HUES6 (cell line): ENCODE results near the gene SETMAR.

Source experiments
- H3K27ac ChIP-seq: 2 replicates; pipeline ENCODE4 v1.7.0; 2013; ENCODE audit warnings: low read depth, mild to moderate bottlenecking, low read length, inconsistent platforms
- H3K27me3 ChIP-seq: 2 replicates; pipeline ENCODE4 v1.6.1; 2013; ENCODE audit warnings: low read length; ENCODE audit not compliant: control insufficient read depth, insufficient read depth
- H3K36me3 ChIP-seq: 2 replicates; pipeline ENCODE4 v1.6.1; 2013; ENCODE audit warnings: low read length; ENCODE audit not compliant: control insufficient read depth, insufficient read depth
- H3K4me1 ChIP-seq: 2 replicates; pipeline ENCODE4 v1.6.1; 2013; ENCODE audit warnings: low read length; ENCODE audit not compliant: control insufficient read depth, insufficient read depth
- H3K4me3 ChIP-seq: 2 replicates; pipeline ENCODE4 v1.5.1; 2013; ENCODE audit warnings: low read depth, low read length
- H3K9ac ChIP-seq: one replicate; pipeline ENCODE4 v1.6.1; 2013; ENCODE audit warnings: mild to moderate bottlenecking, low read length
- H3K9me3 ChIP-seq: 2 replicates; pipeline ENCODE4 v1.6.1; 2013; ENCODE audit warnings: low read depth, low read length; ENCODE audit not compliant: control insufficient read depth, insufficient read depth

Gene SETMAR

DNA sequence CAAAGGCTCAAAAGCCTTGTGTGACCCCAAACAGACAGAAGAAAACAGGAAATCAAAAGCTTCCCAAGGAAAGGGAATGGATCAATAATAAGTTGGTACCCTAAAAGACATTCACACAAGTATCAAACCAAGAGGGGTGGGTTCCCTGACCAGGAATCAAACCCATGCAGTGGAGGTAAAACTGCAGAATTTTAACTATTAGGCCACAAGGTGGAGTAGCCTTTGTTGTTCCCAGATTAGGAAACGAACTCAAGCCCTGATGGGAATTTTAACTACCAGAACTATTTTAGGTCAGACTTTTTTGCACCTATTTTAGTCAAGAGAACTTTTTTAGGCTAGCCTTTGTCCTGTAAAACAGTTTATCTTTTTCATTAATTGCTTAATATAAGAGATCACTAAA is 31.4 kb downstream of the SETMAR start:
- Histone ChIP-seq H3K27ac (no peak overlapping the region), H3K27me3 (no peaks in the 10 kb centered on the region), H3K4me1 (peaks cover 15% of the 10 kb centered on the region), H3K9me3 (peaks cover 7% of the 10 kb centered on the region), H3K36me3 (no peaks in the 10 kb centered on the region), H3K4me3 (no peak overlapping the region), H3K9ac (no peak overlapping the region)

DNA sequence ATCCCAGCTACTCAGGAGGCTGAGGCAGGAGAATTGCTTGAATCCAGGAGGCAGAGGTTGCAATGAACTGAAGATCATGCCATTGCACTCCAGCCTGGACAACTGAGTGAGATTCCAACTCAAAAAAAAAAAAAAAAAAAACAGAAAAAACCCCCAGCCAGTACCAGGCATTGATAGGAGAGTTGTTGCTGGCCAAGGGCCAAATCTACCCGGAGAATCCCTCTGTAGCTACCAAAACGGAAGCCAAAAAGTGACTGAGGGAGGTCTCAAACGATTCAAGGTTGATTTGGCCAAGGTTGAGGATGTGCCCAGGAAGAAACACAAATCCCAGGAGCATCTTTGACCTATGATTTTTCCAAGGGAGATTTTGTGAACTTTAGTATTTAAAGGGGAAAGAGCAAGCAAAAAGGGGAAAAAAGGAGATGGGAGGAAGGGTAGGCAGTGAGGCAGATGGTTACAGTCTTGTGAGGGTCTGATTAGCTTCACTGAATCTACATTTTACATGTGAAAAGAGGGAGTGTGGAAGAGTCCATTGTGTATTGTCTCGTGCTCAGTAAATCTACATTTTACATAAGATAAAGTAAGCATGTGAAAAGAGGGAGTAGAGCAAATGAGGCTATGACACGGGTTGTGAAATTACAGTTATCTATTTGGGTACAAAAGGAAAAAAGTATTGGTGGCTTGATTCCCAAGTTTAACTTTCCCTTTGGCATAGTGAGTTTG is 32.8 kb downstream of the SETMAR start:
- no peak overlapping the region for H3K27ac ChIP-seq
- peaks cover 15% of the 10 kb centered on the region for H3K4me1 ChIP-seq
- no peaks in the 10 kb centered on the region for H3K9me3 ChIP-seq
- no peak overlapping the region for H3K9ac ChIP-seq
- H3K36me3 ChIP-seq = no peaks in the 10 kb centered on the region
- H3K4me3 ChIP-seq = no peak overlapping the region
- no peaks in the 10 kb centered on the region for H3K27me3 ChIP-seq

DNA sequence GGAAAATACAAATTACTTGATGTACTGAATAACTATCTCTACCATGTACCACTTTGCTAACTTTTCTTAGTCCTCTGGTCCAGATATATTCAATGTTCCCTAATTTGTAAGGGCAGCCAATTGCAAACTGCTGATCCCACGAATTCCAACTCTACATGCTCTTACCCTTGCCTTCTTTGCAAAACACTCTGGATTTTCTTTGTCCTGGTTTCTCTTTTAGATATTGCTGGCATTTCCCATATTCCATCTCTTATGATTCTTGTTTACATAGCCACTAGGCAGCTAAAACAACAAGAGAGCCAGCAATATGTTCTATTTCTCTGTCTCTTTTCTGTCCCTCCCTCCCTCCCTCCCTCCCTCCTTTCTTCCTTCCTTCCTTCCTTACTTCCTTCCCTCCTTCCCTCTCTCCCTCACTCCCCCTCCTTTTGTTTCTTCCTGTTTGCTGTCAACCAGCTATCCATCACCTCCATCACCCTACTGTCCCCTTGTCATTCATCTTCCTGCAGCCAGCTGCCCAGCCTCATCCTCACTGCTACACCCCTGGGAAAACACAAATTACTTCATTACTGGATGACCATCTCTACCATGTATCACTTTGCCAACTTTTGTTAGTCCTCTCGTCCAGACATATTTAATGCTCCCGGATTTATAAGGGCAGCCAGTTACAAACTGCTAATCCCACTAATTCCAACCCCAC is 33.8 kb downstream of the SETMAR start:
- Histone ChIP-seq H3K9ac (no peak overlapping the region), H3K36me3 (no peaks in the 10 kb centered on the region), H3K27me3 (no peaks in the 10 kb centered on the region), H3K4me1 (peaks cover 15% of the 10 kb centered on the region), H3K27ac (no peak overlapping the region), H3K4me3 (no peak overlapping the region), H3K9me3 (no peaks in the 10 kb centered on the region)

DNA sequence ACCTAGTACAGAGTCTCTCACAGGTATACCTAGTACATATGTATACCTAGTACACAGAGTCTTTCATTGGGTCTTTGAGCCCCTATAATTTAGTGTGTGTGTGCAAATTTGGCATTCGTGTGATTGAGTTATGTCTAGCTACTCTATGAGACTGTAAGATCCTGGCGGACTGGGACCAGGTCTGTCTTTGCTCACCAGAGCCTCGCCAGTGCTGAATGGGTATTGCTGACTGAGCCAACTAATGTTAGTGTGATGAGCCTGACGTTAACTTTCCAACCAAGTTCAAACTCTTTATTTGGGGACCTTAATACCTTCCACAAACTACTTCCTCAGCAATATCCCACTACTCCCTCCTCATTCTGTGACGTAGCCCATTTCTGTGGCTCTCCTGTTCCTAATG is 35.6 kb downstream of the SETMAR start:
- Histone ChIP-seq H3K4me3 (no peak overlapping the region), H3K9ac (no peak overlapping the region), H3K27ac (no peak overlapping the region), H3K36me3 (no peaks in the 10 kb centered on the region), H3K9me3 (no peaks in the 10 kb centered on the region), H3K4me1 (peaks cover 4% of the 10 kb centered on the region; the same call in 1 of the 2 replicates), H3K27me3 (no peaks in the 10 kb centered on the region)

DNA sequence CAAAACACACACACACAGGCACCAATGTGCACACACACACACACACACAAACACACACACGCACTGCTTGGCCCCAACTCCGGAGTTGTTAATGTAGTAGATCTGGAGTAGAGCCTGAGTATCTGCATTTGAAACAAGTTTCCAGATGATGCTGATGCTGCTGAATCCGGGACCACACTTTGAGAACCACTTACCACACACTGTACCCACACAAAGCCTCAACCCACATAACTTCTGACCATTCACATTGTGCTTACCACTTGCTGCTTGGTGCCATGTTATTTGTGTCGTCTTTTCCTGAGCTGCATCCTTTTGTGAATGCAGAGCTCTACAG is 36.9 kb downstream of the SETMAR start:
- H3K27me3 ChIP-seq = no peaks in the 10 kb centered on the region
- no peak overlapping the region for H3K9ac ChIP-seq
- H3K9me3 ChIP-seq = no peaks in the 10 kb centered on the region
- H3K4me3 ChIP-seq = no peak overlapping the region
- H3K4me1 ChIP-seq = peaks cover 4% of the 10 kb centered on the region; the same call in 1 of the 2 replicates
- no peaks in the 10 kb centered on the region for H3K36me3 ChIP-seq
- H3K27ac ChIP-seq = no peak overlapping the region

DNA sequence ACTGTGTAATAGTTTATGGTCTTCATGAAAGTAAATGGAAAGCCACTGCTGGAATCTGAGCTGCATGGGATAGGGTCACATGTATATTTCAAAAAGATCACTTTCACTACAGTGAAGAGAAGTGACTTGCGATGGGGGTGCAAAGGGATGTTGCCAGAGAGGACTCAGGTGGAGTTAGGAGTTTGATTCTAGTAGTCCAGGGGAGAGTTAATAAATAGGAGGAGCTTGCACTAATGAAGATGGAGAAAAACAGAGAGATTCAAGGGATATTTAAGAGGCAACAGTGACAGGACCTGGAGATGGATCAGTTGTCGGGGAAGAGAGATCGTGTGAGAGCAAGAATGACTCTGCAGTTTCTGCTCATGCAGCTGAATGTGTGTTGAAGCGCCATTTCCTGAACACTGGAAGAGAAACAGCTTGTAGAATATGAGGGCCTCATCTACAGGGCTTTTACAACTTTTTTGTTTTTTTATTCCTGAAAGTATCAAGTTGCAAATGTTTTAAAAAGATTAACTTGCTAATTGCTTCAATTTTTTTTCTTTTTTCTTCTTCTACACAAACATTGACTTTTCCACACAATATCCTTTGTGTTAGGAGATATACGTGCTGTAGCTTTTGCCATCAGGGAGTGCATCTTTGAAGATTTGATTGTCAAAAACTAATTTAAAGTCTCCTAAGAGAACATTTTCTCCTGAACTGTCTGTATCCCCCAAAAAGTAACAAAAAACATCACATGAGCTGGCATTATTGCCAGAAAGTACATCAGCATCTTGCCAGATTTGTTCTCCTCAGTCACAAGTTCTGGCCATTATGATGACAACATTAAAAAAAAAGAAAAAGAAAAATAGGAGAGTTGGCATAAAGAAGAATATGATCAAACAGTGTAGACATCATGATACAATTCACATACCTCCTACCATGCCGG is 37.5 kb downstream of the SETMAR start:
- Histone ChIP-seq H3K9ac (no peak overlapping the region), H3K27me3 (no peaks in the 10 kb centered on the region), H3K27ac (no peak overlapping the region), H3K4me3 (no peak overlapping the region), H3K9me3 (no peaks in the 10 kb centered on the region), H3K36me3 (no peaks in the 10 kb centered on the region), H3K4me1 (peaks cover 4% of the 10 kb centered on the region; the same call in 1 of the 2 replicates)

DNA sequence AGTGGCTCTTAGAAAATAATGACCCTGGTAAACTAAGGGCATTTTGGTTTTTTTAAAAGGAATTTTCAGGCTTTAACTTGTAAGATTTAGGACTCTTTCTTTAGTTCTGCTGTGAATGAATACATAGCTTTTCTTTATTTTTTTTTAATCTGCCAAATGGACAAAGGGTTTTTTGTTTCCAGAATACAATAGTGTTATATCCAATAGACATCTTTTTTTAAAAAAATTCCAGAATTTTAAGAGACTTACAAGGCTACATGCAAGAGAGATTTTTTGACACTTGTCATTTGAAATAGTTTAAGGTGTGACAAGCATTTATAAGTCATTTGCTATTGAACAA is 38.1 kb downstream of the SETMAR start:
- no peaks in the 10 kb centered on the region for H3K36me3 ChIP-seq
- no peaks in the 10 kb centered on the region for H3K27me3 ChIP-seq
- peaks cover under 1% of the 10 kb centered on the region; the same call in 1 of the 2 replicates for H3K4me1 ChIP-seq
- no peak overlapping the region for H3K9ac ChIP-seq
- H3K4me3 ChIP-seq = no peak overlapping the region
- H3K9me3 ChIP-seq = no peaks in the 10 kb centered on the region
- no peak overlapping the region for H3K27ac ChIP-seq

DNA sequence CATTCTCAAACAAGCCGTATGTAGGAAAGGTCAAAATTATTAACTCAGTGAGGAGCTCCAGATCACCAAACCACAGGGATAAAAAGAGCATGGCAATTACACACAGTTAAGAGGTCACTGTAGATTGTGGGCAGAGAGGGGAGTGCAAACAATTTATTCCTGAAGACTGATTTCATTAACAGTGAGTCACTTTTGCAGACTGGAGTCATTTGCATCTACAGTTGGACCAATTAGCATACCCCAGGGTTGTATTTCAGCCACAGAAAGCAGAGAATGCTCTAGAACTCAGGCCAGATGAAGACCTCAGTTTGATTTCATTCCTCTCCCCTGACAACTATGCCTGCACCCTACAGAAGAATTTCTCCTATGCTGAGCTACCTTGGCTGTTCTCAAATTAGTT is 40.1 kb downstream of the SETMAR start:
- Histone ChIP-seq H3K9me3 (no peaks in the 10 kb centered on the region), H3K27me3 (no peaks in the 10 kb centered on the region), H3K4me1 (no peaks in the 10 kb centered on the region), H3K36me3 (no peaks in the 10 kb centered on the region), H3K4me3 (no peak overlapping the region), H3K27ac (no peak overlapping the region), H3K9ac (no peak overlapping the region)

DNA sequence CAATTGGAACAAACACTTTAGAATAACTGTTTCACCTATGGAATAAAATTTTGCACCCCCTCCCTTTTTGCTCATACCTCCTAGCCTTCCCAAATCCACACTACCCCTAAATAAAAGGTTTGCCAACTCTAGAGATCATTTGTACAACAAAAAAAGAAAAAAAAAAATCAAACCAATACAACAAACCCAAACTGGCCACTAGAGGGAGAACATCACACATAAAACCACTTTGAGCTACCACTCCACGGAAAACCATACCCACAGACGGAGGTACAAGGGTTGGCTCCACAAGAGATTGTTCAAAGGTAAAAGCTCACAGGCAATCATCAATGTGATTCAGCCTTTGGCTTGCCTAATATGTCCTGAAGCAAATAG is 47.6 kb downstream of the SETMAR start:
- no peak overlapping the region for H3K9ac ChIP-seq

DNA sequence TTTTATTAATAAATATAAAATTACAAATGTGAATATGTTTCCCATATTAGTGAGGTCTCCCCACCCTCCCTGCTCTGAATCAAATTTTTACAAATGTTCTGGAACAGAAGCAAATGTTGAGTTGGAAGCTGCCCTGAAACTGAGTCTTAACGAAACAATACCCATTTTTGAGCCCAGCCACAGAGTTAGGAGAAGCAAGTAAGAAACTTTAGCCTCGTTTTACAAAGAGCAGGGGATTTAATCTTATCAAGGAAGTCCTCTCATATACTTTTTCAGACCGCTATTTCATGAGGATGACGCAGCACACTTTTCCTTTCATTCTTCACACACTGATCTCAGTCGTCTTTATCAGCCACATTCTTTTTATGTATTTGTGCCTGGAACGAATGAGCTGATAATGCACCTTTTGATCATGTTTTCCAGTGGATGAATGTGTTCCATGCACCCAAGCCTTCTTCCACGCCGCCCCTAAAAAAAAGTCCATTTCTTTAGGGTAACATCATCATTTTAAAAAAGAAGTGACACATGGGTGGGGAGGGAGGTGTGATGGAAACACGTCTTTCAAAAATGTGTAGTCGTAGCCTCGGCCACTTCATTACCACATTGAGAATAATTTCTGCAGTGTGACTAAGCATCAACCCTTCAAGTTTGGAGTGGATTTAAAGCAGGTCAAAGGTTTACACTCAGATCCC is 48.1 kb downstream of the SETMAR start:
- Histone ChIP-seq H3K4me3 (no peak overlapping the region), H3K9ac (no peak overlapping the region), H3K27ac (no peak overlapping the region), H3K27me3 (no peaks in the 10 kb centered on the region), H3K9me3 (no peaks in the 10 kb centered on the region), H3K36me3 (no peaks in the 10 kb centered on the region), H3K4me1 (no peaks in the 10 kb centered on the region)

More for the DNA sequence above, 47.6 kb downstream of the SETMAR start:
- Histone ChIP-seq H3K4me1 (no peaks in the 10 kb centered on the region), H3K9me3 (no peaks in the 10 kb centered on the region), H3K27me3 (no peaks in the 10 kb centered on the region), H3K36me3 (no peaks in the 10 kb centered on the region), H3K27ac (no peak overlapping the region), H3K4me3 (no peak overlapping the region)
